NB4 (cell line): ENCODE results near the gene CCDC149.
"Not testable (repeated sequence)": the region's sequence is repeated elsewhere in the genome, so short reads cannot be mapped to it uniquely, and the experiment has no call there.

ENCODE experiments used
- DNase-seq: peaks from one replicate; pipeline ENCODE4 v3.0.0; 2010; ENCODE audit warnings: low read depth
- H3K4me3 ChIP-seq: one replicate; pipeline ENCODE4 v1.5.1; 2011; ENCODE audit warnings: mild to moderate bottlenecking, low read depth, low read length, moderate library complexity
- CTCF ChIP-seq: IDR thresholded peaks from one replicate; pipeline ENCODE4 v1.5.1; 2012; ENCODE audit warnings: low read depth, low read length
- MAX ChIP-seq: IDR thresholded peaks from 2 replicates; pipeline ENCODE4 v1.6.1; 2011; ENCODE audit warnings: low read depth, low read length
- MYC ChIP-seq: IDR thresholded peaks from 2 replicates; pipeline ENCODE4 v1.6.1; 2011; ENCODE audit warnings: low read depth, low read length
- POLR2A ChIP-seq: IDR thresholded peaks from 2 replicates; pipeline ENCODE4 v1.6.1; 2011; ENCODE audit warnings: mild to moderate bottlenecking; ENCODE audit not compliant: insufficient read length; ENCODE audit errors: extremely low read depth

Gene CCDC149

GRCh38 chr4:24914460-24914859 is 1.6 kb upstream of the CCDC149 start:
- DNase-seq: no peak
- H3K4me3 ChIP-seq: no peak overlapping the region
- no peak for TF ChIP-seq POLR2A
- no peak for TF ChIP-seq CTCF
- TF ChIP-seq MYC: no peak
- TF ChIP-seq MAX: no peak

DNA sequence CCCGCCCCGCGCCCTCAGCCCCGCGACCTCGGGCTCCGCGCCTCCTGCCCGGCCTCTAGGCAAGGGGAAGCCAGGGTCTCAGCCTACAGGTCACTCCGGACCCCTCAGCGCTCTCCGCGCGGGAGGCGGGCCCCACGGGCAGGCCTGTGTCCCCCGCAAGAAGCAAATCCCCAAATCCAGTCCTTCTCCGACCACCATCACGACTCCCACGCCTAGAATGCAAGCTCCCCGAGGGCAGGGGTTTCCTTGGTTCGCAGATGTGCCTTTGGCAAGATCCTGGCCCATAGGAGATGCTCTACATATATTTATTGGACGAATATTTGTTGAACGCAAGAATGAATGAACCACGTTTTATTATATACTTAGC is 260 bp upstream of the CCDC149 start:
- DNase-seq: no peak
- TF ChIP-seq MYC (no peak), POLR2A (no peak), CTCF (no peak), MAX (no peak)
- no peak overlapping the region for H3K4me3 ChIP-seq

GRCh38 chr4:24910499-24910898 is 2.3 kb downstream of the CCDC149 start:
- no peak overlapping the region for H3K4me3 ChIP-seq
- TF ChIP-seq CTCF: no peak
- no peak for TF ChIP-seq MAX
- no peak for TF ChIP-seq POLR2A
- TF ChIP-seq MYC: no peak
- DNase-seq: no peak

DNA sequence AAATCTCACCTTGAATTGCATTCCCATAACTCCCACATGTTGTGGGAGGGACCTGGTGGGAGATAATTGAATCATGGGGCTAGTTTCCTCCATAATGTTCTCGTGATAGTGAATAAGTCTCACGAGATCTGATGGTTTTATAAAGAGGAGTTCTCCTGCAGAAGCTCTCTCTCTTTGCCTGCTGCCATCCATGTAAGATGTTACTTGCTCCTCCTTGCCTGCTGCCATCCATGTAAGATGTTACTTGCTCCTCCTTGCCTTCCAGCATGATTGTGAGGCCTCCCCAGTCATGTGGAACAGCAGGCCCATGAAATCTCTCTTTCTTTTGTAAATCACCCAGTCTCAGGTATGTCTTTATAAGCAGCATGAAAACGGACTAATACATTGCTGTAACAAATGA is 3.2 kb downstream of the CCDC149 start:
- not testable (repeated sequence) for DNase-seq, H3K4me3 ChIP-seq

DNA sequence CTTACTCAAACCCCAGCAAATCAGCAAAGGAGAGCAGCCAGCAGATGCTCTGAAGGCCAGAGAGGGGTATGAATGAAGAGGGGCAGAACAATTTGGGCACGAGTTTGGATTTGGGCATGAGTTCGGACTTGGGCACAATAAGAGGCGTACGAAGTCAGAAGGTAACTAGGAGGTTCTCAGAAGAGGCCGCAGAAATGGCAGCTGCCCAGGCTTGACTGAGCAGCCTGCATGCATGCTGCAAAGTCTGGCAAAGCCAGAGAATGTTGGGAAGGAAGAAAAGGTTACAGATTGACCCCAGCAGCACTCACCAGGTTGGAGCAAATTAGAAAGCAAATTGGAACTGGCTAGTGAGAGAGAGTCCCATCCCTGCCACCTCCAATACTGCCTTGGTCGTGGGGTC is 15.2 kb downstream of the CCDC149 start:
- TF ChIP-seq CTCF (no peak), POLR2A (no peak), MYC (no peak)
- H3K4me3 ChIP-seq: no peak overlapping the region
- DNase-seq: no peak

GRCh38 chr4:24896977-24897376 is 15.9 kb downstream of the CCDC149 start:
- TF ChIP-seq MYC: no peak
- TF ChIP-seq POLR2A: no peak
- TF ChIP-seq MAX: no peak
- TF ChIP-seq CTCF: no peak
- no peak overlapping the region for H3K4me3 ChIP-seq
- no peak for DNase-seq

- H3K4me3 ChIP-seq: no peak overlapping the region
- no peak for DNase-seq
- TF ChIP-seq MYC (no peak), POLR2A (no peak), MAX (no peak), CTCF (no peak)
Measured at GRCh38 chr4:24896056-24896455, 16.8 kb downstream of the CCDC149 start.
